Activated CD8-positive, alpha-beta memory T cell treated with anti-CD3 and anti-CD28 coated beads for 1 hour (primary cell): ENCODE results near the gene POLD2.
A peak's percentile ranks its signal among the peaks of the same experiment; 100 is the strongest.

ENCODE experiments used
- DNase-seq, 2 donors: peaks; one replicate each; pipeline ENCODE4 v3.0.0-alpha.2; 2020; ENCODE audit warnings: low read depth in 1 of 2; ENCODE audit errors: extremely low read depth in 1 of 2

The POLD2 gene

DNA sequence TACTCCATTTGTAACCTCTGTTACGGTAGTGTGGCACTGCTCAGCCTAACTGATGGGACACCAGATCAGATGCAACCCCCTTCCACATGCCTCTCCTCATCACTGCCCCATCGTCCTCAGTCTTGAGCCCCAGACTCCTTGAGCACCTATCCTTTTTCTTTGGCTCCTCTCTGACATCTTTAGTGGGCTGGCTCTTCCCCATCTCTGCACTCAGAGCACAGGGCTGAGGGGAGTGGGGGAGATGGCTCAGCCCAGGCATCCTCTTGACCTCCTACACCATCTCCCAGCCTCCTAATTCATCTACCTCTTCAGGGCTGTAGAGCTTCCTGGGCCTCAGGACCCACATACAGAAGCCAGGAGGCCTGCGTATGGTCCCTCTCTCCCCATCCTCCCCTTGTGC is 39.6 kb downstream of the POLD2 start:
- DNase-seq = no peak

DNA sequence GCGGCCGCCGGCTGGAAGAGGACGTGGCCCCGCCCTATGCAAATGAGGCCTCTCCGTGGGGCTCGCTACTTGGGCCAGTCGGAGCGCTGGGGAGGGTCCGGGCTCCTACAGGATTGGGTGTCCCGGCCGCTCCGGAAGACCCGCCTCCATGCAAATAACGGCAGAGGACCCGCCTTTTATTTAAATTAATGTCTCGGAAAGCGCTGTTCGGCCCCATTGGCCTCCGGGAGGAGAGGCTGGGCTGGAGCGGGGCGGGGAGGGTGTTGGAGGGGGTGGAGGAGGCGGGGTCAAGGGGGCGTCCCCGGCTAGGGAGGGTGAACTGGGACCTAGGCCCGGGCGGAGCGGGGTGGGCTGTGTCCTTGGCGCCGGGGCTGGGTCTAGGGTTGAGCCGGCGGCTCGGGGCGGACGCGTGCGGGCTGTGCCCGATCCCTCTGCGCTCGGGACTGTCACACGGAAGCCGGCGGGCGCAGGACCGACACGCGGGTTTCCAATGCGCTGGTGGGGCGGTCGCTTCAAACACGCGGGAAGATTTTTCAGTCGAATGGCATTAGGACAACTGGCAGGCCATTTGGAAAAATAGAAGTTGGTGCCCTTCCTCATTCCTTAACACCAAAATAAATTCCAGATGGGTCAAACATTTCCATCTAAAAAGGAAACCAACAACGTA is 40.7 kb downstream of the POLD2 start:
- peak; percentile 94 to 95 for DNase-seq

DNA sequence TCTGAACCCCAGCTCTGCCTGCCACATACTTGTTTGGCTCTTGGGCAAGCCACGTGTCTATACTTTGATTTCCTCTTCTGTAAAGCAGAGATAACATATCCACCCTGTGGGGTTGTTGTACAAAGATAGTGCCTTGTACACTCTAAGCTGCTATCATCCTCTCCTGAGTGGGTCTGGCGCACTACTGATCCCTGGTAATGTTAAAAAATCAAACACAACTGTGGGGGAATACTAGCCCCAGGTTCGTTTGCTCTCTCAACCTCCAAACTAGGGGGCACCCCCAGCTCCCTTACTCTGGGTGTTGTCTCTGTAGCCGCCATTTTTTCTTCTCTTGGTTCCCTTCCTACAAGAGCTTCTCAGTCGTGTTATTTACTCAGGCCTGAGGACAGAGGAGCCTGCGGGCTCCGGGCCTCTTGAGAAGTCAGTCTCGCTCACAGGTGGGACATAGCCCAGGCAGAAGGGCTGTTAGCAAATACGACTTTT is 42.0 kb downstream of the POLD2 start:
- DNase-seq = no peak

DNA sequence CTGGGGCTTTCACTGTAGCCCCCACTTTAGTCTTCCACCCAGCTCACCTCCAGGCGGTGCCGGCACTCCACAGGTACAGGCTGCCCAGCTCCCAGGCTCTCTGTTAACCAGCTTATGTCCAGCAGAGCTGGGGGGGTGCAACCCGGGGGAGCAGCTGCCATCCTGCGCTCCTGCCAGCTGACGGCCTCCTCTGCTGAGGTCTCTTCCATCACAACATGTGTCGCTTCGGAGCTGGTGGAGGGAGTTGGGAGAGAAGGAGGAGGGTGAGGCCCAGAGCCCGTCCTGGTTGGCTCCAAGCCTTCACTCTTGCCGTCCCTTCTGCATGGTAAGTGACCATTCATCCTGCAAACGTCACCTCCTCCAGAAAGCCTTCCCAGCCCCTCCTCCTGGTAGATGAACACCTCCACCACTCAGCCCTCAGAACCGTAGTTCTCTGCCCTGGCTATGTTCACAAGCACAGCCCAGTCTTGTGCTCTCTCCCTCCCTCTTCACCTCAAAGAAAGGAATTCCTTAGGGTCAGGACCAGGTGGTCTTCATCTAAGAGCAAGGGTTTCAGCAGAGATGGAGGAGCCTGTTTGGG is 42.6 kb downstream of the POLD2 start:
- no peak for DNase-seq

DNA sequence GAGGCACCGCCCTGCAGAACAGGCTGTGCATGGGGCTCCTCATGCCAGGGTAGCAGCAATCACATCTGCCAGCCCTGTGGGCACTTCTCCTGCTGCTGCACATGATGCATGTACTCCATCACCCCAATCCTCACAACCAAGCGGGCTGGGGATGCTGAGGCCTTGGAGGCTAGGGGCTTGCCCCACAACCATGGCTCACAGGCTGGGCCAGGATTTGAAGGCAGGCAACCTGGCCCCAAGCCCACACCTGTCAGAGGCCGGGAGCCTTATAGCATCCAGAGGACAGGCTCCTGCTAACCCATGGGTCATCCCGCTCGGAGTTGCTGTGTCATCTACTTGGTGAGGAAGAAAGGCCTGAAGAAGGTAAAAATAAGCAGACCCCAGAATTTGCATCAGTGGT is 43.2 kb downstream of the POLD2 start:
- DNase-seq = no peak

DNA sequence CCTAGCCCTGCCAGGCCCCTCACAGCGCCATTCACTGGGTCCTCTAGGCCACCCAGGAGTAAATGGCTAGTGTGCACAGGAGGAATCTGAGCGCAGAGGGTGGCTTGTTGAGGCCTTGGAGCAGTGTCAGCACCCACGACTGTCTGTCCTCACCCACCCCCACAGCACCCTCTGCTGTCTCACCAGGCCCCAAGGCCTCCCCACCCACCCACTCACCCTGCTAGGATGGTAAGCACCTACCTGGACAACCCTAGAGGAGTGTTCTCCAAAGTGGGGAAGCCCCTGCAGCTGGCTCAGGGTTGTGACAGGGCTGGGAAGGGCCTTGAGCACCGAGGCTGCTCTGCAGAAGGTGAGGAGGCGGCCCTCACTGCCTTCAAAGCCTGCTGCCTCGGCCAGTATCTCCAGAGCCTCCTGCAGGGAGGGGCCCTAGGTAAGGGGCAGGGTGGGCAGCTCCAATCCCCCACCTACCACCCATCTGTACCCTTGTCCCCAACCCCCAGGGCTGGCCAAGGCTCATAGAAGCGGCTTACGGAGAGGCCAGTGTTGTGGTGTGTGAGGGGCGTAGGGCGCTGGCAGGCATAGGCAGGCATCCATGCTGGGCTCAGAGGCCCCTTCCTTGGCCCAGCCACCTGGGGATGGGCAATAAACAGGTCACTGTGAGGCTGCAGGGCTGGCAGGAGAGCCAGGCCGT is 43.9 kb downstream of the POLD2 start:
- DNase-seq = no peak

DNA sequence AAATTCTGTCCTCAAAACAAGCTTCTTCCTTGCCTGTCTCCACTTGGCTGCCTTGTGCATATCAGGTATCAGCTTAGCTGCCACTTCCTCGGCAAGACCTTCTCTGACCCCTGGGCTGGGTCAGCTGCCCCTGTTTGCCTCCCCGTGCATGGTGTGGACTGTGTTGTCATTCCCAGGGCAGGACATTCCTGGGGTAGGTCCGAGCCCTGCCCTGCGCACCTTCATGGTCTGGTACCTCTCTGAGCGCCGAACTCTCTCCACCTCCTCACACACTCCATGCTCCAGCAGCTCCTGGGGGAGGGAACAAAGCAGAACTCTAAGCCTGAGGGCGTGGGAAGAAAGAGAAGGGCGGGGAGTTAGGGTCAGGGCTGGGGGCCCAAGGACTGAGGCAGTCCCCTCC is 44.8 kb downstream of the POLD2 start:
- no peak for DNase-seq

DNA sequence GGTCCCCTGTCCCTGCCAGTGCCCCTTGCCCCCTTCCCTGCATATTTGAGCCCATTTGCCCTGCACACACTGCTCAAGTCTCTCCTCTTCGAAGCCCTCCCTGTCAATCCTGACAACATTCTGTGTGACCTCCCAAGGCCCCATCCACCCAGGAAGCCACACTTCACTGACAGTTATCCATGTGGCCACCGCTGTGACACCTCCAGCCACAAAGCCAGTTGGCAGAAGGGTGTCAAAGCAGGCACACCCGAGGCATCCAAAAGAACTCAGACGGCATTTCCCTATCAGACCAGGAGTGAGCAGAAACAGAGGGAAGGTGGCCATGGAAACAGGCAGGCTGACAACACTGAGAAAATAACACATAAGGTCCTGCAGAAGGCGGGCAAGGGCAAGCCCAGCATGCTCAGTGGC is 45.7 kb downstream of the POLD2 start:
- no peak for DNase-seq

DNA sequence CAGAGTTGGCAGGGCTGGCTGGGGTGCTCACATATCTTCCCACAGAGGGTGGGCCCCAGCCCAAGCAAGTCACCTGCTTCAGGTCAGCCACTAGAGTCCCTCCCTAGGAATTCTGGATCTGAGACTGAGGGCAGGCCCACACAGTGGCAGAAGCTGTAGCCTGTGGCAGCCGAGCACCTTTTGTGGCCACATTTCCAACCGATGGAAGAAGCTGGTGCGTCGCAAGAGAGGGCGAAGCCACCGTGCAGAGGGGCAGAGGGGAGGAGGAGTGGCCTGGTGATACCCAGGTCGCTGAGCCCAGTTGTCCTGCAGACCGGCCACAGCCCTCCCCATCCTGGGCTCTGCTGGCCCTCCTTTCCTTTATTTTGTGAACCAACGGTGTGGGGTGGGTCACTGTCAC is 46.3 kb downstream of the POLD2 start:
- DNase-seq = no peak

DNA sequence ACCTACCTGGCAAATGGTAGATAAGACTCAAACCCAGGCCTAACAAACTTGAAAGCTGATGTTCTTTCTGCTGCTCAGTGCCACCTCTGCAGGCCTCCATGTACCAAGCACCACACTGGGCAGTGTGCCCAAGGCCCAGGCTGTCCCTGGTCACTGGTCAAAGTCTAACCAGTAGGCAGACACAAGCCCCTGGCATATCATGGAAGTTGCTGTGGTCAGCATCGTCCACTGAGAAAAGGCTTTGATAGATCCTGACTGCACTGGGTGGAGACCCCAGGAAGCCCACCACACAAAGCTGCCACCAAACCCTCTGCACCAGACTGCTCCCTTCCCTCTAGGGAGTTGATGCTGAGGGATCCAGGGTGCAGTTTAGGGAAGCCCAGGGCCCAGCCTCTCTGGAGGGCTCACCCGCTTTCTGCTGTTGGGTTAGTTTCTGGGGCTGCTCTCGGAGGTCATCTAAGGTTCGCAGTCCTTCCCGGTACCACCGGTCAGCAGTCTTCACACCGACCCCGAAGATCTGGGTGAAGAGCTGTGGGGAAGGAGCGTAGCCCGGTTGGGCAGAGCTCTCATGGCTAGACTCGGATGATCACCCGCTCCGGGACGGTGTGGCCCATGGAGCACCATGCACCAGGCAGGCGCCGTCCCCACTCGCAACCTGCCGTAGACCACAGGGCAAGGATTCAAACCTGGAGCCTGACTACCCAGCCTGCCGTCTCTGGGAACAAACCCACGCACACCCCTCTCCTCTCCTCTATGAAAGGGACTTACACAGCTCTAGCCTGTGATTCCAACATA is 47.0 kb downstream of the POLD2 start:
- no peak for DNase-seq

DNA sequence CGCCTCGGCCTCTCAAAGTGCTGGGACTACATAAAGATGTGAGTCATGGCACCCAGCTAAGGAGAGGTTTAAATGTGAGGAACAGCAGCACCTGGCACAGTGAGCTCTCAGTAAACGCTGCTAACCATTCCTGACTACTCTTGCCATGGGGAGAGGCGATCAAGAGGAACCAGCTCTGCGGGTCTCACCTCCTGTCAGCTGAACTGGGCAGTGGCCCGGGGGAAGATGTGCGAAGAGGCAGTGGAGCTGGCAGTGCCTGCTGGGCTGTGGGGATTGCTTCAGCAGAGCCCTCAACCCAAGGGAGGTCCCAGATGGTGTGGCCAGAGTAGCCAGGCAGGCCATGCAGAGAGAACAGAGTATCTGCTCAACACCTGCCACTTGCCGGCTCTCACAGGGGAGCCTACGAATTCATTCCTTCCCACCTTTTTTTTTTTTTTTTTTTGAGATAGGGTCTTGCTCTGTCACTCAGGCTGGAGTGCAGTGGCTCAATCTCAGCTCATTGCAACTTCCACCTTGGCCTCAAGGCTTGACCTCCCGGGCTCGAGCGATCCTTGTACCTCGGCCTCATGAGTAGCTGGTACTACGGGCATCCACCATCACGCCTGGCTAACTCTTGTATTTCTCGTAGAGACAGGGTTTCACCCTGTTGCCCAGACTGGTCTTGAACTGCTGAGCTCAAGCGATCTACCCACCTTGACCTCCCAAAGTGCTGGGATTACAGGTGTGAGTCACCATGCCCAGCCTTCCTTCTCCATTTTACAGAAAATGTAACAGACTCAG is 47.9 kb downstream of the POLD2 start:
- no peak for DNase-seq

DNA sequence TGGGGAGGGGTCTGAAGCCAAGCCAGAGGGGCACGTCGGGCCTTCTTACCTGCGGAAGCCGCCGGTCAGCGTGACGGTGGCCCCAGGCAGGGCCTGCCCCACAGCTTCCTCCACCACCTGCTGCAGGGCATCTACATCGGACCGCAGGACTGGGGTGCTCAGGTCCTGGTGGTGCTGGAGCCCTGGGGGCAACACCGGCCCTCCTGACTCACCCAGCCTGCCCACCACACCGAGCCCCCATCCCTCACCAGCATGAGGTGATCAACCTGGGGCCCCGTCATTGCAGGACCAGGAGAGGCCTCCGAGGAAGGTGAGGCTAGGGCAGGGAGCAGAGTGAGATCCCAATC is 49.0 kb downstream of the POLD2 start:
- DNase-seq = no peak

DNA sequence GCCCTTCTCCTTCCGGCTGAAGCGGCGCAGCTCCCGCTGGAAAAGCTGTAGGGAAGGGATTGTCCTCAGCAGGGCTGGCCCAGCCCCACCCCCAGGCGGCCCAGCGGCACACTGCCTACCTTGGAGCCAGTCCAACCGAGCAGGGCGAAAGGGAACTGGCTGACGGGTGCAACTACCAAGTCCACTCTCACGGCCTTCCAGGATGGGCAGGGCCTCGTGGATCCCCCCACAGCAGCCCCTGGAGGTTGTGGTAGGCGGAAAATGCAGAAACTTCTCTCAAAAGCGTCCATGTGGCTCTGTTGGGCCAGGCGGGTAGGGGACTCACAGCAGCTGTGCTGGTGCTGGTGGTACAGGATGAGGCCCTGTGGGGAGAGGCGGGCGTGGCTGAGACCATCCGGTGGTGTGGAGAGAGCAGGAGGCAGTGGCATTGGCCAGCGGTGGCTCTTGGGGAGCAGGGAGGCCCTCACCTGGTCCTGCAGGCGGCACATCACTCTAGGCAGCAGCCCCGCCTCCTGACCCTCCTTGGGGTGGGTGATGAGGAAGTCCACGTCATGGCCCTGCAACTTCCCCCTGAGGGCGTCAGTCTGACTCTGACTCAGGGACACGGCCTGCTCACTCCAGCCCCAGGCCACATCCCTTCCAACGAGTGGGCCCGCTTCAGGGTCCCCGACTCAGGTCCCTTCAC is 49.5 kb downstream of the POLD2 start:
- DNase-seq = peak in 1 of 2 donors; percentile 32

DNA sequence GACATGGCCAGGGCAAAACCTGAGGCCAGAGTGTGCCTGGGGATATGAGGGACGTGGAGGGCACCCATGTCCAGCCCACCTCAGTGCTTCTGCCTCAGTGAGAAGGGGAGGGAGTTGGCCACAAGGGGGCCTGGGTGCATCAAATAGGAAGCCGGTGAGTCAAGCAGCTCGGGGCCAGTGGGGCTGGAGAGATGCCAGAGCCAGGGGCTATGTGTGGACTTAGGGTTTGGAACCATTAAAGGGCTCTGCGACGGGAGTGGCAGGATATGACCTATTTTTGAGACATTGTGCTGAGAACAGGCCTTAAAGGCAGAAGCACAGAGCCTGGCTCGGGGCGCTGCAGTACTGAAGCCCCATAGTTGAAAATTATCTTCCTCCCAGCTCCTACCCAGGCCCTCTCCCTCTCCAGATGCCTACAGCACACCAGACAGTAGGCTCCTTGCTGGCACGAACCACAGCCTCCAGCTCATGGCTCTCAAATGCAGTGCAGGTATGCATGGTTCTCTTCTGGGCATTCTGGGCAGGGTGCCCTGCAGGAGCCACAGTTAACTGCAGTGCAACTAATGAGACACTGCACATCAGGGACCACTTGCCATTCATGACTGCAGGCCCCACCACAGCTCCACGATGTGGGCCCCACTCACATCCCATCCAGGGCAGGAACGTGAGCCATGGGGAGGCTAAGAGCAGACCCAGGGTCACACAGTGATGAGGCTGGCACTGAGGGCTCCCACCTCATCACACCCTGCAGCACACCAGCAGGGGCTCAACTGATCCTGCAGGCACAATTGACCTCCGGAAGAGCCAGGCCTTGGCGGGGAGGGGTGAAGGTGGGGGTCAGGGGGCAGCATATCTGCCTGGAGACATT is 50.8 kb downstream of the POLD2 start:
- no peak for DNase-seq

DNA sequence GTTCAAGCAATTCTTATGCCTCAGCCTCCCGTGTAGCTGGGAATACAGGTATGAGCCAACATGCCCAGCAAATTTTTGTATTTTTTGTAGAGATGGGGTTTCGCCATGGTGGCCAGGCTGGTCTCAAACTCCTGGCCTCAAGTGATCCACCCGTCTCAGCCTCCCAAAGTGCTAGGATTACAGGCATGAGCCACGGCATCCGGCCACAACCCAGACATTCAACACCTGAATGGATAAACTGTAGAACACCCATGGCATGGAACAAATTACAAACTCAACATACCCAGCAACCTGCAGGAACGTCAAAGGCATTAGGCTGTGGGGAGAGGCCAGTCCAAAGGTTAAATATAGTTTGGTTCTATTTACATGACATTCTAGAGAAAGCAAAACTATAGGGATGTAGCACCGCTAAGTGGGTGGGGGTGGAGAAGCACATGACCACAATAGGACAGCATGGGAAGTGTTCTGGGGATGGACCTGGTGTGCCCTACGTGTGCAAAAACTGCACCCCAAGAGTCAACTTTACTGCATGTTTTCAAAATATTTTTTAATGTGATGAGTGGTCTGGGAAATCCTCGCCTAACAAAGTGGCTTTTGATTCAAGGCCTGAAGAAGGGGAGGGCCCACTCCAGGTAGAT is 51.5 kb downstream of the POLD2 start:
- no peak for DNase-seq

DNA sequence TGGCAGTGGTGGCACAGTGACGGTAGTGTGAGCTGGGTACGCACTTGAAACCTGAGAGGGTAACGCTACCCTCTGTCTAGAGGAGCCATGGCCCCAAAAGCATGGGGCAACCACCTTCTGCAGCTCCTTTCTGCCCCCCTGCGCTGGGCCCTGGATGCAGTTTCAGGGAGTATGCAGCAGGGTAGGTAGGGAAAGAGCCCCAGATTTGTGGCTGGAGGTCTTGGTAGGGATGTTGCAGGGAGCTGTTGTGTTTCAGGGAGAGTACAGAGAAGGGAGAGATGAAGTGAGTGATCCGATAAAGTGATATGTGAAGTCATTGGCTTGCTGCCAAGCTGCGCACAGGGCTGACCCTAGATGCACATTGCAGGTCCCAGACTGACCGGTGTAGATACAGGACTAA is 55.3 kb downstream of the POLD2 start:
- DNase-seq = no peak

DNA sequence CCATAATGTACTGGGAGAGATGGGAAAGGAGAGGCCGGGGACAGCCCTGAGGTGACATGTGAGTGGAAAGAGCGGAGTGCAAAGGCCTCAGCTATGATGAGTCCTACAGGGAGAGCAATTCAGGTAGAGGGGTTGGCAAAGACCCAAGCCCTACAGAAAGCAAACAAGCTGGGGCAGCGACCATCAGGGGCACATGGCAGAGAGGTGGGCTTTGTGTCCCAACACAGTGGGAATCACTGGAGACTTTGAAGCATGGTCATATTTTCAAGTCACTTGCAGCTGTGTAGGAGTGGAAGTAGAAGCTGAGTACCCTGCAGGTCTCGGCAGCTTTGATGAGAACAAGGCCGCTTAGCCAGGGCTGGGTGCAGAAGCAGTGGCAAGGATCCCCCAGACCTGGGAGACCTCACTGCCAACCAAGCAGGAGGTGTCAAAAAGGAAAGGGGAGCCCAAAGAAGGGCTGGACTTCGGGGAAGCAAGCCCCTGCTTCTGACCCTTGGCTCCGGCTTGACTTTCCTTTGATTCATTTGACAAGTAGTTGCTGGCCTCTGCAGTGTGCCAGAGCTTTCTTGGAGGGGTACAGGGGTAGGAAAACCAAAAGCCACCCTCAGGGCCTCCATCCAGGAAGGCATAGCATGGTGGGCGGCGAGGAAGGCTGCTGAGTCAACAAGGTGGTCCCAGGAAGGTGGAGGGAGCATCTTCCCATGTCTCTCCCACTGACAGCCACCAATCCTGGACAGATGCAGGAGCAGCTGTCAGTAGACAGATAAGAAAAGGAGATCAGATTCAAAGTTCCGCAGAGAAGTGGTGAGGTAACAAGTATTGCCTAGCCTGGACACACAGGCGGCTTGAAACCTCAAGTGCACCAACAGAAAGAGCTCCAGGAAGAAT is 56.0 kb downstream of the POLD2 start:
- DNase-seq = no peak
